Uterus (tissue), 2 donors: Measurements from ENCODE around the gene KIF26B.

Experiments
- CTCF ChIP-seq, 4 experiments: fragments of 200-600 bp in 2 of 4; fragments of 450-650 bp in 2 of 4; sonication (generic) in 2 of 4; IDR thresholded peaks; one replicate each; pipeline ENCODE4 v1.5.1; 2016 to 2019; ENCODE audit warnings: antibody characterized with exemption in 4 of 4, mild to moderate bottlenecking in 2 of 4, moderate library complexity in 1 of 4
- POLR2A ChIP-seq, 2 donors: fragments of 450-650 bp; IDR thresholded peaks; one replicate each; pipeline ENCODE4 v1.6.1; 2016; ENCODE audit warnings: antibody characterized with exemption in 2 of 2, mild to moderate bottlenecking in 1 of 2, moderate library complexity in 1 of 2

- no peak for TF ChIP-seq CTCF (IDR thresholded peaks at IDR 0.05)
- no peak for TF ChIP-seq POLR2A (IDR thresholded peaks at IDR 0.05)
Measured at GRCh38 chr1:245370175-245370825, 215.5 kb downstream of the KIF26B start.
